ENCODE results near the gene SPAG9. TPM values are rescaled to one million over a fixed set of nuclear protein-coding genes. Genes with fewer than 3 reads are reported as not detected.

Gene SPAG9
- total RNA-seq (2021), result 49.7 and 54.3 TPM in 2 replicates
- long read RNA-seq, partial matches to known transcripts, result 15 of 36 reads
- long read RNA-seq, other reads (novel, unspliced or antisense), result 20 of 36 reads

GRCh38 chr17:51120739-51121619 is at the start of gene SPAG9:
Gene SPAG9 (minus strand): TSS chr17:51120868. CDS start chr17:51120656, 212 bp downstream.
- Histone ChIP-seq H3K4me2 (ENCODE audit: insufficient read depth, insufficient read length, low read length) (peak within 1 kb of the TSS; percentile 93), H4K5ac (ENCODE audit: insufficient read length, low read depth, low read length) (peak within 1 kb of the TSS; percentile 83), H3K4me1 (ENCODE audit: insufficient read depth, low read length) (no peaks in the 10 kb centered on the region), H3K23ac (ENCODE audit: insufficient read length, low read depth, low read length) (no peak within 1 kb of the TSS), H3K27me3 (ENCODE audit: insufficient read depth, low read length) (no peaks in the 10 kb centered on the region), H3K18ac (ENCODE audit: insufficient read length, low read depth, low read length) (peak within 1 kb of the TSS; percentile 96), H3K14ac (ENCODE audit: insufficient read depth, low read length) (peak within 1 kb of the TSS; percentile 96), H3K27ac (ENCODE audit: insufficient read length, low read depth, low read length) (peak within 1 kb of the TSS; percentile 98), H2AFZ (ENCODE audit: low read length) (peak within 1 kb of the TSS; percentile 89), H2BK15ac (ENCODE audit: low read depth, low read length) (no peak within 1 kb of the TSS), H3K56ac (ENCODE audit: insufficient read length, low read depth, low read length) (no peak within 1 kb of the TSS), H3K79me2 (ENCODE audit: insufficient read depth, low read length) (peaks cover 13% of the 10 kb centered on the region), H2BK12ac (ENCODE audit: insufficient read length, low read depth, low read length) (peak within 1 kb of the TSS; percentile 69), H4K8ac (replicated peaks; ENCODE audit: insufficient read length, low read depth, low read length) (peak within 1 kb of the TSS; percentile 93), H2BK120ac (ENCODE audit: low read depth, low read length, poor library complexity, severe bottlenecking) (peak within 1 kb of the TSS; percentile 3), H4K91ac (ENCODE audit: insufficient read length, low read depth, low read length) (no peak within 1 kb of the TSS), H2BK20ac (ENCODE audit: low read depth, low read length, poor library complexity, severe bottlenecking) (no peak within 1 kb of the TSS), H2BK5ac (ENCODE audit: insufficient read length, low read length) (peak within 1 kb of the TSS; percentile 94), H3K79me1 (ENCODE audit: insufficient read depth, low read depth, low read length, poor library complexity, severe bottlenecking) (no peaks in the 10 kb centered on the region), H4K20me1 (ENCODE audit: control insufficient read depth, insufficient read depth, insufficient read length) (no peaks in the 10 kb centered on the region), H3K23me2 (ENCODE audit: insufficient read length, low read depth, low read length, poor library complexity, severe bottlenecking) (peaks cover 13% of the 10 kb centered on the region), H3K9ac (ENCODE audit: extremely low read depth, insufficient read length, low read length) (peak within 1 kb of the TSS; percentile 99), H2AK5ac (ENCODE audit: insufficient read length, low read length) (no peak within 1 kb of the TSS), H3K9me3 (ENCODE audit: control insufficient read depth, low read depth, low read length) (no peaks in the 10 kb centered on the region), H3T11ph (ENCODE audit: low read length) (peak within 1 kb of the TSS; percentile 88), H3K4ac (ENCODE audit: low read depth, low read length) (no peak within 1 kb of the TSS)
- peaks cover 25% of the 10 kb centered on the region in 2 experiments for H3K4me1 Mint-ChIP-seq
- DNase-seq, result peak; percentile 98
- no peak for TF ChIP-seq CTCF (conservative IDR thresholded peaks at IDR 0.05)
- H3K9me3 Mint-ChIP-seq, result no peaks in the 10 kb centered on the region
- no CpG with 5 or more reads among the region's 68 CpGs for WGBS (ENCODE audit: extremely low coverage, insufficient read length, low lambda C conversion rate)
- peak within 1 kb of the TSS; percentile 97 to 100 (median 99) for H3K27ac Mint-ChIP-seq
- H3K27me3 Mint-ChIP-seq (ENCODE audit: low read depth), result no peaks in the 10 kb centered on the region
- peak within 1 kb of the TSS; percentile 95 to 99 for H3K4me3 Mint-ChIP-seq
- no peaks in the 10 kb centered on the region for H3K36me3 Mint-ChIP-seq (ENCODE audit: insufficient read depth in 1 of 3, low read depth in 3 of 3)

All from H9 (cell line).